ENCODE results near the gene CD52.

The CD52 gene

GRCh38 chr1:26317612-26318337 lies at the start of gene CD52:
Gene CD52 (plus strand): TSS chr1:26317958. CDS start chr1:26318018, 60 bp downstream.
- Histone ChIP-seq H3K9ac (ENCODE audit: low read length) (peak within 1 kb of the TSS; percentile 20; the same call in 1 of the 2 replicates), H3K27me3 (ENCODE audit: low read depth, low read length) (no peaks in the 10 kb centered on the region), H3K27ac (ENCODE audit: low read length) (no peak within 1 kb of the TSS; the same call in 1 of the 2 replicates), H3K9me3 (ENCODE audit: insufficient read depth, low read length) (no peaks in the 10 kb centered on the region), H4K20me1 (ENCODE audit: insufficient read depth, low read length) (no peaks in the 10 kb centered on the region), H3K4me2 (ENCODE audit: low read length) (peak within 1 kb of the TSS; percentile 49), H3K79me2 (ENCODE audit: low read length) (no peaks in the 10 kb centered on the region), H3K36me3 (replicated peaks; ENCODE audit: low read depth, low read length) (no peaks in the 10 kb centered on the region), H2AFZ (ENCODE audit: low read depth, low read length) (peak within 1 kb of the TSS; percentile 81), H3K4me3 (ENCODE audit: low read length) (peak within 1 kb of the TSS; percentile 31; the same call in 1 of the 2 replicates), H3K4me1 (ENCODE audit: low read length) (peaks cover 46% of the 10 kb centered on the region)
- TF ChIP-seq, protein P1, sequence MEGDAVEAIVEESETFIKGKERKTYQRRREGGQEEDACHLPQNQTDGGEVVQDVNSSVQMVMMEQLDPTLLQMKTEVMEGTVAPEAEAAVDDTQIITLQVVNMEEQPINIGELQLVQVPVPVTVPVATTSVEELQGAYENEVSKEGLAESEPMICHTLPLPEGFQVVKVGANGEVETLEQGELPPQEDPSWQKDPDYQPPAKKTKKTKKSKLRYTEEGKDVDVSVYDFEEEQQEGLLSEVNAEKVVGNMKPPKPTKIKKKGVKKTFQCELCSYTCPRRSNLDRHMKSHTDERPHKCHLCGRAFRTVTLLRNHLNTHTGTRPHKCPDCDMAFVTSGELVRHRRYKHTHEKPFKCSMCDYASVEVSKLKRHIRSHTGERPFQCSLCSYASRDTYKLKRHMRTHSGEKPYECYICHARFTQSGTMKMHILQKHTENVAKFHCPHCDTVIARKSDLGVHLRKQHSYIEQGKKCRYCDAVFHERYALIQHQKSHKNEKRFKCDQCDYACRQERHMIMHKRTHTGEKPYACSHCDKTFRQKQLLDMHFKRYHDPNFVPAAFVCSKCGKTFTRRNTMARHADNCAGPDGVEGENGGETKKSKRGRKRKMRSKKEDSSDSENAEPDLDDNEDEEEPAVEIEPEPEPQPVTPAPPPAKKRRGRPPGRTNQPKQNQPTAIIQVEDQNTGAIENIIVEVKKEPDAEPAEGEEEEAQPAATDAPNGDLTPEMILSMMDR (IDR thresholded peaks at IDR 0.05; ENCODE audit: low read depth, low read length): no peak
- no peak for TF ChIP-seq EZH2phosphoT487 (IDR thresholded peaks at IDR 0.05; ENCODE audit: low read depth)

GRCh38 chr1:26268290-26269197 lies 49.2 kb upstream of the CD52 start:
- Histone ChIP-seq H3K4me3 (ENCODE audit: low read length) (no peak overlapping the region), H3K79me2 (ENCODE audit: low read length) (no peaks in the 10 kb centered on the region), H3K27ac (ENCODE audit: low read length) (no peak overlapping the region), H3K4me1 (ENCODE audit: low read length) (no peaks in the 10 kb centered on the region), H3K27me3 (ENCODE audit: low read depth, low read length) (no peaks in the 10 kb centered on the region), H2AFZ (ENCODE audit: low read depth, low read length) (no peak overlapping the region), H3K36me3 (replicated peaks; ENCODE audit: low read depth, low read length) (peaks cover 49% of the 10 kb centered on the region), H3K9ac (ENCODE audit: low read length) (no peak overlapping the region), H3K9me3 (ENCODE audit: insufficient read depth, low read length) (no peaks in the 10 kb centered on the region), H4K20me1 (ENCODE audit: insufficient read depth, low read length) (no peaks in the 10 kb centered on the region), H3K4me2 (ENCODE audit: low read length) (no peak overlapping the region)
- TF ChIP-seq, protein P1 (IDR thresholded peaks at IDR 0.05; ENCODE audit: low read depth, low read length): no peak
- TF ChIP-seq EZH2phosphoT487 (IDR thresholded peaks at IDR 0.05; ENCODE audit: low read depth): no peak

- Histone ChIP-seq H4K20me1 (ENCODE audit: insufficient read depth, low read length) (no peaks in the 10 kb centered on the region), H3K4me3 (ENCODE audit: low read length) (no peak overlapping the region), H3K9ac (ENCODE audit: low read length) (no peak overlapping the region), H2AFZ (ENCODE audit: low read depth, low read length) (no peak overlapping the region), H3K27me3 (ENCODE audit: low read depth, low read length) (no peaks in the 10 kb centered on the region), H3K27ac (ENCODE audit: low read length) (no peak overlapping the region), H3K4me2 (ENCODE audit: low read length) (no peak overlapping the region), H3K4me1 (ENCODE audit: low read length) (no peaks in the 10 kb centered on the region), H3K79me2 (ENCODE audit: low read length) (no peaks in the 10 kb centered on the region), H3K9me3 (ENCODE audit: insufficient read depth, low read length) (no peaks in the 10 kb centered on the region), H3K36me3 (replicated peaks; ENCODE audit: low read depth, low read length) (peaks cover 45% of the 10 kb centered on the region)
- TF ChIP-seq, protein P1 (IDR thresholded peaks at IDR 0.05; ENCODE audit: low read depth, low read length): no peak
- no peak for TF ChIP-seq EZH2phosphoT487 (IDR thresholded peaks at IDR 0.05; ENCODE audit: low read depth)
Observed at GRCh38 chr1:26269198-26269550, 48.6 kb upstream of the CD52 start.
